ENCODE measurements around the gene DDX17.

DNA sequence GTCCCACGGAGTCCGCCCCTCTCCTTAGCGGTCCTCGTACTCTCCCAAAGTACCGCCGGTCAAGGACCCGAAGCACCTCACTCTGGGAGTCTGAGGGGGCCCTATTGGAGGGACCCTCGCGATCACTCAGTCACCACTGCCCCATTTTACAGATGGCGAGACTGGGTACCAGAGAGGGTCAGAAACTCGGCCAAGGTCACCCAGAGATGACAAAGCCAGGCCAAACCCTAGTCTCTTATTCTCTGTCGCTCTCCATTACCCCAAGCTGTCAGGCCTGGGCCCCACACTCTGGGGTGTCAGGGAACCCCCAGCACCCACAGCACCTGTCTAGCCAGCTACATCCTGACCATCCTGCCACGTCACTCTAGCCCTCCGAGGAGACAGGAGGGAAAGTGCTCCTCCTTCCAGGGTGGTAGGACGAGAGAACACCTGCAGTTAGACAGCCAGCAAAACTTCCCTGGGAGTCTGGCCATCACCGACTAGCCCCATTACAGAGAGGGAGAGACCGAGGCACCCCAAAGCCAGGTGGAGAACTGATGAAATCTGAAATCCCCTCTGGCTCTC is 49.8 kb downstream of the DDX17 start:
- TF ChIP-seq, protein P1, sequence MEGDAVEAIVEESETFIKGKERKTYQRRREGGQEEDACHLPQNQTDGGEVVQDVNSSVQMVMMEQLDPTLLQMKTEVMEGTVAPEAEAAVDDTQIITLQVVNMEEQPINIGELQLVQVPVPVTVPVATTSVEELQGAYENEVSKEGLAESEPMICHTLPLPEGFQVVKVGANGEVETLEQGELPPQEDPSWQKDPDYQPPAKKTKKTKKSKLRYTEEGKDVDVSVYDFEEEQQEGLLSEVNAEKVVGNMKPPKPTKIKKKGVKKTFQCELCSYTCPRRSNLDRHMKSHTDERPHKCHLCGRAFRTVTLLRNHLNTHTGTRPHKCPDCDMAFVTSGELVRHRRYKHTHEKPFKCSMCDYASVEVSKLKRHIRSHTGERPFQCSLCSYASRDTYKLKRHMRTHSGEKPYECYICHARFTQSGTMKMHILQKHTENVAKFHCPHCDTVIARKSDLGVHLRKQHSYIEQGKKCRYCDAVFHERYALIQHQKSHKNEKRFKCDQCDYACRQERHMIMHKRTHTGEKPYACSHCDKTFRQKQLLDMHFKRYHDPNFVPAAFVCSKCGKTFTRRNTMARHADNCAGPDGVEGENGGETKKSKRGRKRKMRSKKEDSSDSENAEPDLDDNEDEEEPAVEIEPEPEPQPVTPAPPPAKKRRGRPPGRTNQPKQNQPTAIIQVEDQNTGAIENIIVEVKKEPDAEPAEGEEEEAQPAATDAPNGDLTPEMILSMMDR (conservative IDR thresholded peaks at IDR 0.05 in 1 of 2, IDR thresholded peaks at IDR 0.05 in 1 of 2; ENCODE audit: low read depth in 1 of 2, low read length in 2 of 2), result no peak
- no peak for TF ChIP-seq EZH2 (IDR thresholded peaks at IDR 0.05; ENCODE audit: low read length, missing control alignments)
